DND-41 (cell line): ENCODE measurements around the gene ERH.
"Not testable (repeated sequence)": the region's sequence is repeated elsewhere in the genome, so short reads cannot be mapped to it uniquely, and the experiment has no call there.

ENCODE experiments used
- ATAC-seq: fragments of 200-7000 bp; cut with Tn5 transposase; 3 replicates; pipeline ENCODE4 v1.9.1; 2021; ENCODE audit warnings: low read depth; ENCODE audit not compliant: insufficient read depth
- DNase-seq: peaks from one replicate; pipeline ENCODE4 v3.0.0-alpha.2; 2020
- H2AFZ ChIP-seq: 2 replicates; pipeline ENCODE4 v1.6.0; 2012; ENCODE audit warnings: low read depth, low read length
- H3K27ac ChIP-seq: 2 replicates; pipeline ENCODE4 v1.5.1; 2012; ENCODE audit warnings: low read length, inconsistent platforms
- H3K27me3 ChIP-seq: fragments of 200-600 bp; sonication (generic); 2 replicates; pipeline ENCODE4 v1.6.0; 2012; ENCODE audit warnings: low read length, mild to moderate bottlenecking, inconsistent platforms; ENCODE audit not compliant: insufficient read depth, poor library complexity
- H3K36me3 ChIP-seq: 2 replicates; pipeline ENCODE4 v1.5.1; 2012; ENCODE audit warnings: low read length, inconsistent platforms; ENCODE audit not compliant: insufficient read depth
- H3K4me1 ChIP-seq: 2 replicates; pipeline ENCODE4 v1.5.1; 2012; ENCODE audit warnings: mild to moderate bottlenecking, low read length; ENCODE audit not compliant: insufficient read depth
- H3K4me2 ChIP-seq: 2 replicates; pipeline ENCODE4 v1.6.0; 2012; ENCODE audit warnings: mild to moderate bottlenecking, moderate library complexity, low read length, inconsistent platforms; ENCODE audit not compliant: insufficient read depth
- H3K4me3 ChIP-seq, 2 experiments: fragments of 200-600 bp in 1 of 2; shearing (Covaris generic) in 1 of 2; 2 replicates each; pipeline ENCODE4 v1.5.1; 2012 to 2016; ENCODE audit warnings: inconsistent platforms in 2 of 2, low read length in 2 of 2, mild to moderate bottlenecking in 2 of 2, low read depth in 1 of 2, moderate library complexity in 1 of 2
- H3K79me2 ChIP-seq: 2 replicates; pipeline ENCODE4 v1.6.0; 2012; ENCODE audit warnings: low read length, inconsistent platforms; ENCODE audit not compliant: insufficient read depth
- H3K9ac ChIP-seq: 2 replicates; pipeline ENCODE4 v1.6.0; 2012; ENCODE audit warnings: low read depth, mild to moderate bottlenecking, inconsistent platforms, low read length, moderate library complexity
- H3K9me3 ChIP-seq: 2 replicates; pipeline ENCODE4 v1.5.1; 2012; ENCODE audit warnings: low read length, moderate library complexity, mild to moderate bottlenecking, inconsistent platforms; ENCODE audit not compliant: insufficient read depth, severe bottlenecking
- H4K20me1 ChIP-seq: 2 replicates; pipeline ENCODE4 v1.6.0; 2012; ENCODE audit warnings: low read length; ENCODE audit not compliant: insufficient read depth
- CTCF ChIP-seq: IDR thresholded peaks from 2 replicates; pipeline ENCODE4 v1.5.1; 2012; ENCODE audit warnings: borderline replicate concordance, low read length, moderate library complexity, mild to moderate bottlenecking; ENCODE audit not compliant: poor library complexity, severe bottlenecking; ENCODE audit errors: extremely low read depth
- EZH2 ChIP-seq: IDR thresholded peaks from 3 replicates; pipeline ENCODE4 v1.6.1; 2012; ENCODE audit warnings: borderline replicate concordance, low read depth, mild to moderate bottlenecking, moderate library complexity, low read length, inconsistent platforms; ENCODE audit not compliant: severe bottlenecking

ERH gene

GRCh38 chr14:69392481-69392880 lies 5.6 kb downstream of the ERH start:
- peaks cover 100% of the 10 kb centered on the region for H3K79me2 ChIP-seq
- H3K4me2 ChIP-seq = peak overlapping the region; percentile 55
- no peaks in the 10 kb centered on the region for H3K9me3 ChIP-seq
- peaks cover 84% of the 10 kb centered on the region for H4K20me1 ChIP-seq
- no peak for TF ChIP-seq EZH2
- TF ChIP-seq CTCF = no peak
- no peaks in the 10 kb centered on the region for H3K27me3 ChIP-seq
- peaks cover 90% of the 10 kb centered on the region for H3K36me3 ChIP-seq
- ATAC-seq (no peak), DNase-seq (no peak)
- no peak overlapping the region for H3K27ac ChIP-seq
- peak overlapping the region in 1 of 2 experiments; percentile 25; a peak in 2 of 4 replicates for H3K4me3 ChIP-seq
- no peak overlapping the region for H3K9ac ChIP-seq
- H2AFZ ChIP-seq = no peak overlapping the region
- peaks cover 69% of the 10 kb centered on the region for H3K4me1 ChIP-seq

GRCh38 chr14:69391400-69391799 lies 6.7 kb downstream of the ERH start:
- Histone ChIP-seq H3K4me3 (0 out of 4 replicates have a peak overlapping the region, but pooled peaks of 1 of the 2 experiments have one; percentile 24), H3K79me2 (peaks cover 100% of the 10 kb centered on the region), H3K36me3 (peaks cover 93% of the 10 kb centered on the region), H3K4me1 (peaks cover 59% of the 10 kb centered on the region), H4K20me1 (peaks cover 84% of the 10 kb centered on the region), H3K4me2 (peak overlapping the region; percentile 55; the same call in 1 of the 2 replicates)
- ATAC-seq, H3K9me3 ChIP-seq, DNase-seq, H3K27me3 ChIP-seq, H3K9ac ChIP-seq, H3K27ac ChIP-seq, H2AFZ ChIP-seq: not testable (repeated sequence)

- no peaks in the 10 kb centered on the region for H3K27me3 ChIP-seq
- peaks cover 20% of the 10 kb centered on the region for H3K4me1 ChIP-seq
- no peak for TF ChIP-seq EZH2
- TF ChIP-seq CTCF = no peak
- peaks cover 91% of the 10 kb centered on the region for H3K36me3 ChIP-seq
- no peak overlapping the region for H2AFZ ChIP-seq
- H4K20me1 ChIP-seq = peaks cover 87% of the 10 kb centered on the region
- no peak overlapping the region for H3K27ac ChIP-seq
- no peak for ATAC-seq
- no peak for DNase-seq
- no peaks in the 10 kb centered on the region for H3K9me3 ChIP-seq
- no peak overlapping the region for H3K4me3 ChIP-seq
- H3K4me2 ChIP-seq = no peak overlapping the region
- peaks cover 100% of the 10 kb centered on the region for H3K79me2 ChIP-seq
- H3K9ac ChIP-seq = no peak overlapping the region
Observed at GRCh38 chr14:69387311-69387710, 10.8 kb downstream of the ERH start.

GRCh38 chr14:69378274-69378673 lies 19.8 kb downstream of the ERH start:
- H3K79me2 ChIP-seq = peaks cover 31% of the 10 kb centered on the region
- no peak overlapping the region for H3K4me3 ChIP-seq
- peaks cover 34% of the 10 kb centered on the region for H4K20me1 ChIP-seq
- H2AFZ ChIP-seq = no peak overlapping the region
- DNase-seq (no peak), ATAC-seq (no peak)
- TF ChIP-seq EZH2 = no peak
- TF ChIP-seq CTCF = no peak
- H3K4me1 ChIP-seq = no peaks in the 10 kb centered on the region
- no peaks in the 10 kb centered on the region for H3K27me3 ChIP-seq
- H3K4me2 ChIP-seq = no peak overlapping the region
- peaks cover 4% of the 10 kb centered on the region for H3K9me3 ChIP-seq
- peaks cover 88% of the 10 kb centered on the region for H3K36me3 ChIP-seq
- H3K9ac ChIP-seq = no peak overlapping the region
- no peak overlapping the region for H3K27ac ChIP-seq
